SIG-M5 treated with dmso at 0.1 percent for 504 hours (cell line): ENCODE data around the gene MADCAM1.
A peak's percentile ranks its signal among the peaks of the same experiment; 100 is the strongest.

Source experiments
- DNase-seq: peaks from one replicate; lab custom pipeline; 2025; ENCODE audit not compliant: unreplicated experiment; lab: John Stamatoyannopoulos, UW

MADCAM1 gene

GRCh38 chr19:531009-531752 lies 34.9 kb downstream of the MADCAM1 start:
- peak; percentile 76 for DNase-seq

GRCh38 chr19:531753-532560 lies 35.7 kb downstream of the MADCAM1 start, which contains the start of gene CDC34:
CDC34 (plus strand) TSS chr19:531760; CDS start chr19:531932, 172 bp downstream.
- no peak for DNase-seq

GRCh38 chr19:532561-533363 lies 36.5 kb downstream of the MADCAM1 start:
- DNase-seq, result peak; percentile 32

- DNase-seq, result no peak
Measured at GRCh38 chr19:533364-534058, 37.2 kb downstream of the MADCAM1 start.

GRCh38 chr19:534088-534487 lies 37.8 kb downstream of the MADCAM1 start:
- no peak for DNase-seq

GRCh38 chr19:535017-535835 lies 38.9 kb downstream of the MADCAM1 start:
- DNase-seq, result no peak

GRCh38 chr19:536031-536880 lies 40.0 kb downstream of the MADCAM1 start:
- no peak for DNase-seq

GRCh38 chr19:536881-537404 lies 40.7 kb downstream of the MADCAM1 start:
- no peak for DNase-seq

GRCh38 chr19:538641-539428 lies 42.5 kb downstream of the MADCAM1 start:
- no peak for DNase-seq

GRCh38 chr19:539429-540030 lies 43.2 kb downstream of the MADCAM1 start:
- no peak for DNase-seq

GRCh38 chr19:540867-541637 lies 44.8 kb downstream of the MADCAM1 start:
- no peak for DNase-seq

GRCh38 chr19:541699-542098 lies 45.4 kb downstream of the MADCAM1 start:
- DNase-seq, result no peak

- no peak for DNase-seq
Measured at GRCh38 chr19:542173-542866, 46.0 kb downstream of the MADCAM1 start.

GRCh38 chr19:543910-544608 lies 47.8 kb downstream of the MADCAM1 start, which contains the start of gene GZMM:
GZMM (plus strand) TSS chr19:544053; CDS start chr19:544072, 19 bp downstream.
- no peak for DNase-seq

- DNase-seq, result no peak
Measured at GRCh38 chr19:547117-547516, 50.8 kb downstream of the MADCAM1 start.
